NB4 (cell line): Measurements from ENCODE around the gene MAP3K1.

ENCODE experiments used
- CTCF ChIP-seq: IDR thresholded peaks from one replicate; pipeline ENCODE4 v1.5.1; 2012; ENCODE audit warnings: low read depth, low read length
- POLR2A ChIP-seq: IDR thresholded peaks from 2 replicates; pipeline ENCODE4 v1.6.1; 2011; ENCODE audit warnings: mild to moderate bottlenecking; ENCODE audit not compliant: insufficient read length; ENCODE audit errors: extremely low read depth

GRCh38 chr5:56881571-56881970, 66.2 kb downstream of the MAP3K1 start:
- TF ChIP-seq CTCF (no peak), POLR2A (no peak)
